ENCODE results near the gene CR2.

- no peak for TF ChIP-seq CTCF (conservative IDR thresholded peaks at IDR 0.05; ENCODE audit: low read depth, low read length)
- no peak for TF ChIP-seq RFX5 (IDR thresholded peaks at IDR 0.05; ENCODE audit: low read depth, low read length)
- no peak for TF ChIP-seq POLR2A (IDR thresholded peaks at IDR 0.05; ENCODE audit: low read depth, low read length)
- TF ChIP-seq MXI1 (IDR thresholded peaks at IDR 0.05; ENCODE audit: borderline replicate concordance, low read depth, low read length) = no peak
- TF ChIP-seq, protein P1, sequence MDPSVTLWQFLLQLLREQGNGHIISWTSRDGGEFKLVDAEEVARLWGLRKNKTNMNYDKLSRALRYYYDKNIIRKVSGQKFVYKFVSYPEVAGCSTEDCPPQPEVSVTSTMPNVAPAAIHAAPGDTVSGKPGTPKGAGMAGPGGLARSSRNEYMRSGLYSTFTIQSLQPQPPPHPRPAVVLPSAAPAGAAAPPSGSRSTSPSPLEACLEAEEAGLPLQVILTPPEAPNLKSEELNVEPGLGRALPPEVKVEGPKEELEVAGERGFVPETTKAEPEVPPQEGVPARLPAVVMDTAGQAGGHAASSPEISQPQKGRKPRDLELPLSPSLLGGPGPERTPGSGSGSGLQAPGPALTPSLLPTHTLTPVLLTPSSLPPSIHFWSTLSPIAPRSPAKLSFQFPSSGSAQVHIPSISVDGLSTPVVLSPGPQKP (IDR thresholded peaks at IDR 0.05; ENCODE audit: borderline replicate concordance, low read depth, low read length) = no peak
- TF ChIP-seq BHLHE40 (IDR thresholded peaks at IDR 0.05; ENCODE audit: low read depth, low read length) = no peak
- no peak for TF ChIP-seq RCOR1 (IDR thresholded peaks at IDR 0.05; ENCODE audit: insufficient replicate concordance, low read length)
These were observed 33.5 kb downstream of the CR2 start for GRCh38 chr1:207487636-207488035.

Data from IMR-90 (cell line).